A549 (cell line): ENCODE measurements around the gene PLD4. TPM values are rescaled to one million over a fixed set of nuclear protein-coding genes. Genes with fewer than 3 reads are reported as not detected.
A peak's percentile ranks its signal among the peaks of the same experiment; 100 is the strongest.

Source experiments
- ATAC-seq, 2 experiments: fragments of 200-7000 bp in 1 of 2; fragments of >200 bp in 1 of 2; cut with Nextera tagmentation in 1 of 2; cut with Tn5 transposase in 1 of 2; 3 replicates each; pipeline versions ENCODE4 v1.8.0 to v1.9.1; 2018 to 2020; ENCODE audit warnings: mild to moderate bottlenecking in 1 of 2, moderate library complexity in 1 of 2
- CTCF ChIA-PET: fragments of 300-600 bp; sonication (Branson Sonifier 250); formaldehyde crosslinking; extraction: SDS; loops from one replicate; lab custom pipeline; 2021; ENCODE audit warnings: antibody characterized with exemption, inconsistent platforms; lab: Yijun Ruan, JAX
- POLR2A ChIA-PET: fragments of 350-600 bp; formaldehyde crosslinking; extraction: SDS; loops from one replicate; lab custom pipeline; 2021; ENCODE audit warnings: antibody characterized with exemption, inconsistent platforms; lab: Yijun Ruan, JAX
- DNase-seq, 2 experiments: peaks; one replicate each; pipeline versions ENCODE4 v3.0.0 to v3.0.0-alpha.2; 2011 to 2016; ENCODE audit warnings: low read depth in 1 of 2, low spot score in 1 of 2
- FAIRE-seq: peaks from 2 replicates; lab custom pipeline; 2011; peaks lifted over from hg19 to GRCh38; lab: Jason Lieb, UNC
- H3K27ac ChIP-seq, 2 experiments: fragments of >200 bp; sonication (Bioruptor Twin); formaldehyde crosslinking; 3 replicates each; pipeline ENCODE4 v1.5.1; 2016 to 2017
- H3K4me1 ChIP-seq: fragments of >200 bp; sonication (Bioruptor Twin); formaldehyde crosslinking; 3 replicates; pipeline ENCODE4 v1.6.1; 2016
- H3K4me2 ChIP-seq: fragments of >200 bp; sonication (Bioruptor Twin); formaldehyde crosslinking; 3 replicates; pipeline ENCODE4 v1.6.1; 2016
- H3K4me3 ChIP-seq: fragments of >200 bp; sonication (Bioruptor Twin); formaldehyde crosslinking; 3 replicates; pipeline ENCODE4 v1.5.1; 2016
- H3K9me3 ChIP-seq: fragments of >200 bp; sonication (Bioruptor Twin); formaldehyde crosslinking; 3 replicates; pipeline ENCODE4 v1.6.1; 2016
- BHLHE40 ChIP-seq: IDR thresholded peaks from 2 replicates; pipeline ENCODE4 v1.6.1; 2012; ENCODE audit warnings: low read depth, low read length, inconsistent platforms
- CEBPB ChIP-seq, 2 experiments: fragments of >200 bp in 1 of 2; sonication (Bioruptor Twin) in 1 of 2; formaldehyde crosslinking in 1 of 2; IDR thresholded peaks; 2 replicates each; pipeline ENCODE4 v1.6.1; 2012 to 2016
- CHD2 ChIP-seq: fragments of 150-350 bp; IDR thresholded peaks from 2 replicates; pipeline ENCODE4 v1.6.1; 2014; ENCODE audit warnings: low read length; ENCODE audit not compliant: partially characterized antibody
- CHD4 ChIP-seq: fragments of 200-600 bp; sonication (generic); IDR thresholded peaks from 2 replicates; pipeline ENCODE4 v1.6.1; 2016; ENCODE audit warnings: antibody characterized with exemption, mild to moderate bottlenecking, borderline replicate concordance
- EP300 ChIP-seq, 2 experiments: fragments of >200 bp; sonication (Bioruptor Twin); formaldehyde crosslinking; IDR thresholded peaks; 2 replicates in 1 of 2; 3 replicates in 1 of 2; pipeline ENCODE4 v1.6.1; 2016 to 2017
- ESRRA ChIP-seq: fragments of 150-350 bp; IDR thresholded peaks from 2 replicates; pipeline ENCODE4 v1.6.1; 2014; ENCODE audit warnings: mild to moderate bottlenecking, low read length, borderline replicate concordance
- FOSL2 ChIP-seq, 2 experiments: fragments of 450-650 bp in 1 of 2; fragments of >200 bp in 1 of 2; sonication (Bioruptor Twin) in 1 of 2; formaldehyde crosslinking; IDR thresholded peaks; 2 replicates each; pipeline versions ENCODE4 v1.5.0 to v1.6.1; 2016 to 2020; ENCODE audit warnings: mild to moderate bottlenecking in 1 of 2, moderate library complexity in 1 of 2
- FOXS1 ChIP-seq: fragments of 250-450 bp; sonication (Bioruptor Pico); IDR thresholded peaks from 2 replicates; pipeline ENCODE4 v1.5.0; 2020; ENCODE audit warnings: mild to moderate bottlenecking, moderate library complexity
- GATA3 ChIP-seq: IDR thresholded peaks from 2 replicates; pipeline ENCODE4 v1.6.1; 2012; ENCODE audit warnings: borderline replicate concordance
- HDAC2 ChIP-seq: fragments of 200-600 bp; sonication (generic); IDR thresholded peaks from 2 replicates; pipeline ENCODE4 v1.6.1; 2016
- HOXB13 ChIP-seq: fragments of 250-450 bp; sonication (Bioruptor Pico); IDR thresholded peaks from 2 replicates; pipeline ENCODE4 v1.5.0; 2020; ENCODE audit warnings: low read depth, mild to moderate bottlenecking, moderate library complexity
- HOXB5 ChIP-seq: fragments of 250-450 bp; sonication (Bioruptor Pico); IDR thresholded peaks from 2 replicates; pipeline ENCODE4 v1.5.0; 2020; ENCODE audit warnings: mild to moderate bottlenecking, moderate library complexity
- JUN ChIP-seq, 2 experiments: fragments of >200 bp; sonication (Bioruptor Twin); formaldehyde crosslinking; IDR thresholded peaks; 2 replicates in 1 of 2; 3 replicates in 1 of 2; pipeline ENCODE4 v1.6.1; 2016 to 2017
- JUNB ChIP-seq: fragments of >200 bp; sonication (Bioruptor Twin); formaldehyde crosslinking; IDR thresholded peaks from 2 replicates; pipeline ENCODE4 v1.6.1; 2016
- KDM5A ChIP-seq: fragments of 200-600 bp; sonication (generic); IDR thresholded peaks from 2 replicates; pipeline ENCODE4 v1.6.1; 2016; ENCODE audit warnings: antibody characterized with exemption, mild to moderate bottlenecking
- MAZ ChIP-seq: fragments of 150-350 bp; IDR thresholded peaks from 2 replicates; pipeline ENCODE4 v1.6.1; 2014; ENCODE audit warnings: antibody characterized with exemption, low read depth, low read length, borderline replicate concordance
- NPAS2 ChIP-seq: fragments of 250-450 bp; sonication (Bioruptor Pico); IDR thresholded peaks from 2 replicates; pipeline ENCODE4 v1.8.0; 2022; ENCODE audit warnings: mild to moderate bottlenecking, moderate library complexity, borderline replicate concordance
- PBX3 ChIP-seq: IDR thresholded peaks from 2 replicates; pipeline ENCODE4 v1.6.1; 2012
- PHF8 ChIP-seq: fragments of 200-600 bp; sonication (generic); IDR thresholded peaks from 2 replicates; pipeline ENCODE4 v1.6.1; 2016; ENCODE audit warnings: low read depth, mild to moderate bottlenecking, antibody characterized with exemption, moderate library complexity, borderline replicate concordance
- POLR2A ChIP-seq: IDR thresholded peaks from 2 replicates; pipeline ENCODE4 v1.6.1; 2012; ENCODE audit warnings: mild to moderate bottlenecking, low read length
- RAD21 ChIP-seq, 2 experiments: fragments of >200 bp in 1 of 2; sonication (Bioruptor Twin) in 1 of 2; formaldehyde crosslinking in 1 of 2; IDR thresholded peaks in 1 of 2; conservative IDR thresholded peaks in 1 of 2; 2 replicates in 1 of 2; 3 replicates in 1 of 2; pipeline ENCODE4 v1.6.1; 2012 to 2018; ENCODE audit warnings: inconsistent platforms in 1 of 2
- RCOR1 ChIP-seq: fragments of 150-350 bp; IDR thresholded peaks from 2 replicates; pipeline ENCODE4 v1.6.1; 2014; ENCODE audit warnings: antibody characterized with exemption, low read length, low read depth
- RFX5 ChIP-seq: fragments of 450-650 bp; IDR thresholded peaks from 2 replicates; pipeline ENCODE4 v1.7.1; 2014; ENCODE audit warnings: antibody characterized with exemption, mild to moderate bottlenecking, moderate library complexity
- TFCP2L1 ChIP-seq: fragments of 250-450 bp; sonication (Bioruptor Pico); IDR thresholded peaks from 2 replicates; pipeline ENCODE4 v1.5.0; 2021; ENCODE audit warnings: mild to moderate bottlenecking
- ZC3H11A ChIP-seq: fragments of 450-650 bp; IDR thresholded peaks from 2 replicates; pipeline ENCODE4 v1.6.1; 2014; ENCODE audit warnings: antibody characterized with exemption, mild to moderate bottlenecking
- ZFP36 ChIP-seq: fragments of 450-650 bp; IDR thresholded peaks from 2 replicates; pipeline ENCODE4 v1.6.1; 2014; ENCODE audit warnings: borderline replicate concordance; ENCODE audit not compliant: partially characterized antibody
- ZSCAN20 ChIP-seq: fragments of 250-450 bp; sonication (Bioruptor Pico); IDR thresholded peaks from 2 replicates; pipeline ENCODE4 v1.8.0; 2022; ENCODE audit warnings: mild to moderate bottlenecking, moderate library complexity
- WGBS: methylation state at CpG from one replicate; pipeline ENCODE4 v1.1.6; 2017; ENCODE audit errors: missing lambda C conversion rate; 5-methylcytosine and 5-hydroxymethylcytosine counted together
- polyA plus RNA-seq, 4 experiments: library from polyadenylated mRNA; depleted of rRNA in 3 of 4; stranded (reverse); fragments of >200 nt; fragmentation: RNase III in 1 of 4; extraction: RNeasy Plus Mini Kit Qiagen cat#74134 plus additional on column Dnase treatment in 1 of 4; gene quantifications; 2 replicates in 3 of 4; 3 replicates in 1 of 4; pipeline ENCODE4 v1.2.3, GENCODE V29; 2011 to 2017
- TF ChIP-seq, protein P1 (sequence below): IDR thresholded peaks from 2 replicates; pipeline ENCODE4 v1.6.1; 2012; ENCODE audit warnings: low read depth, borderline replicate concordance
- TF ChIP-seq, protein P2 (sequence below): IDR thresholded peaks from 2 replicates; pipeline ENCODE4 v1.6.1; 2012
- TF ChIP-seq, protein P3 (sequence below): fragments of 250-450 bp; sonication (Bioruptor Pico); IDR thresholded peaks from 2 replicates; pipeline ENCODE4 v1.5.0; 2020; ENCODE audit warnings: low read depth, mild to moderate bottlenecking, moderate library complexity
- TF ChIP-seq, protein P4 (sequence below): fragments of >200 bp; sonication (Bioruptor Twin); formaldehyde crosslinking; IDR thresholded peaks from 2 replicates; pipeline ENCODE4 v1.6.1; 2016

PLD4 gene
- polyA plus RNA-seq, 2 of the 4 experiments (the other 2 are of a cell fraction), result 0.01 TPM

DNA sequence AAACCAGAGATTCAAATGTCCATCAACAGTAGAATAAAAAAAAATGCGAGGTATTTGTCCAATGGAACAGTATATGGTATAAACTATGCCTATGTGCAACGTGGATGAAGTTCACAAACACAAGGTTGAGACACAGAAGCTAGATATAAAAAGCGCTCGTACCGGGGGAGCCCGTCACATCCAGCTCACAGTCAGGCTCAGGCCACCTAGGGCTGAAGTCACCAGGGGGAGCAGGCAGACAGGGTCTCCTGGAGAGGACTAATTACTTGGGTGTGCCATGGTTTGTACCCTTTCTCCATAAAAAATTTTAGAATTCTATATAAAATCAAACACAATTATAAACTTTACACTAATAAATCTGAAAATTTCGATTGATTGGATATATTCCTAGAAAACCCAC is 39.9 kb downstream of the PLD4 start:
- CTCF ChIA-PET, result interaction anchor here (1.2 to 8.7 kb wide), 5 partner anchors 10 to 81 kb away, joined by 3 to 86 read pairs (median 12); no protein-coding TSS in a partner anchor
- TF ChIP-seq POLR2A (no peak), NPAS2 (CRISPR knock-in tag) (no peak), JUN (IDR thresholded peaks at IDR 0.05) (no peak)
- H3K4me3 ChIP-seq, result no peak overlapping the region
- no peak overlapping the region for H3K4me2 ChIP-seq
- no peak for DNase-seq
- WGBS, result 80% methylated on average over 7 of the region's 7 CpGs
- POLR2A ChIA-PET, result no interaction called here
- FAIRE-seq, result no peak
- H3K9me3 ChIP-seq, result no peaks in the 10 kb centered on the region
- peaks cover 32% of the 10 kb centered on the region for H3K4me1 ChIP-seq
- no peak overlapping the region for H3K27ac ChIP-seq
- no peak for ATAC-seq

GRCh38 chr14:104965561-104966231 is 41.0 kb downstream of the PLD4 start:
- ATAC-seq, result no peak
- DNase-seq, result no peak
- FAIRE-seq, result no peak
- Histone ChIP-seq H3K4me1 (peaks cover 38% of the 10 kb centered on the region), H3K9me3 (no peaks in the 10 kb centered on the region), H3K4me2 (no peak overlapping the region), H3K27ac (no peak overlapping the region), H3K4me3 (no peak overlapping the region)
- 81% methylated on average over 13 of the region's 13 CpGs for WGBS
- no peak for TF ChIP-seq HOXB5 (CRISPR knock-in tag)
- no peak for TF ChIP-seq HDAC2
- no peak for TF ChIP-seq CEBPB (IDR thresholded peaks at IDR 0.05)
- no peak for TF ChIP-seq FOSL2 (IDR thresholded peaks at IDR 0.05)
- no peak for TF ChIP-seq FOSL2 (CRISPR knock-in tag; IDR thresholded peaks at IDR 0.05)
- no peak for TF ChIP-seq GATA3
- TF ChIP-seq JUNB, result no peak
- no peak for TF ChIP-seq ESRRA
- TF ChIP-seq CHD2, result no peak
- no peak for TF ChIP-seq EP300 (IDR thresholded peaks at IDR 0.05)
- TF ChIP-seq BHLHE40, result no peak
- TF ChIP-seq, protein P1, sequence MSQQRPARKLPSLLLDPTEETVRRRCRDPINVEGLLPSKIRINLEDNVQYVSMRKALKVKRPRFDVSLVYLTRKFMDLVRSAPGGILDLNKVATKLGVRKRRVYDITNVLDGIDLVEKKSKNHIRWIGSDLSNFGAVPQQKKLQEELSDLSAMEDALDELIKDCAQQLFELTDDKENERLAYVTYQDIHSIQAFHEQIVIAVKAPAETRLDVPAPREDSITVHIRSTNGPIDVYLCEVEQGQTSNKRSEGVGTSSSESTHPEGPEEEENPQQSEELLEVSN, result no peak
- TF ChIP-seq HOXB13 (CRISPR knock-in tag), result no peak
- no peak for TF ChIP-seq PBX3
- TF ChIP-seq ZFP36, result no peak
- no peak for TF ChIP-seq RCOR1
- no peak for TF ChIP-seq RFX5
- no peak for TF ChIP-seq MAZ
- ChIA-PET POLR2A (no interaction called here), CTCF (interaction anchor here (1.2 to 8.7 kb wide), 3 partner anchors 11 to 70 kb away, joined by 3 to 86 read pairs (median 12); no protein-coding TSS in a partner anchor)

DNA sequence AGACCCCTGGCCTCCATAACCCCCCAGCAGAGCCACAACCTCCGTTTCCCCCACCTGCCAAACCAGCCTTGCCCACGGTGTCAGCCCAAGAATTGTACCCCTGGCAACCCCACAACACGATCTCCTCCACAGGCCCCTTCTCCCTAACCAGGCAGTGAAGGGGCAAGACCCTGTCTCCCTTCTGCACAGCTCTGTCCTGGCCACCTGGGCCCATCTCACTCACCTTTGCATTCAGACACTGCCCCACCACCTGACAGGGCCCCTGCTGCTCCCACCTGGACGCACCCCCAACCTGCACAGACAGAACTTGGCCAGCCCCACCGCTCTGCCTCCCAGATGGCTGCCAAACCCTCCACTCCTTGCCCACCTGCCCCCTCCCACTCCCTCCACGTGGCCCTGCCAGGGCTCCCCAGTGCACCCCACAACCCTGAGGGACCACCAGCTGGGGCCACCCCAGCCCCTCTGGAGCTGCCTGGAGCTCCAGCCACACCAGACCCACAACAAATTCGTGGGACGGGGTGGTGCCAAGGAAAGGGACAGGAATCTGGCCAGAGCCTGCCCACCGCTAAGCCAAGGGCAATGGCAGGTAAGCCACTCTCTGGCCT is 41.7 kb downstream of the PLD4 start:
- 95% methylated on average over 7 of the region's 9 CpGs for WGBS
- TF ChIP-seq FOSL2 (IDR thresholded peaks at IDR 0.05), result no peak
- TF ChIP-seq FOSL2 (CRISPR knock-in tag; IDR thresholded peaks at IDR 0.05), result no peak
- TF ChIP-seq RAD21 (conservative IDR thresholded peaks at IDR 0.05 in 1 of 2, IDR thresholded peaks at IDR 0.05 in 1 of 2), result no peak
- TF ChIP-seq, protein P2, sequence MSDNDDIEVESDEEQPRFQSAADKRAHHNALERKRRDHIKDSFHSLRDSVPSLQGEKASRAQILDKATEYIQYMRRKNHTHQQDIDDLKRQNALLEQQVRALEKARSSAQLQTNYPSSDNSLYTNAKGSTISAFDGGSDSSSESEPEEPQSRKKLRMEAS, result no peak
- no peak for TF ChIP-seq KDM5A
- no peak for TF ChIP-seq ZC3H11A
- no peak for TF ChIP-seq MAZ
- no peak for TF ChIP-seq ZSCAN20 (CRISPR knock-in tag)
- TF ChIP-seq, protein P3, sequence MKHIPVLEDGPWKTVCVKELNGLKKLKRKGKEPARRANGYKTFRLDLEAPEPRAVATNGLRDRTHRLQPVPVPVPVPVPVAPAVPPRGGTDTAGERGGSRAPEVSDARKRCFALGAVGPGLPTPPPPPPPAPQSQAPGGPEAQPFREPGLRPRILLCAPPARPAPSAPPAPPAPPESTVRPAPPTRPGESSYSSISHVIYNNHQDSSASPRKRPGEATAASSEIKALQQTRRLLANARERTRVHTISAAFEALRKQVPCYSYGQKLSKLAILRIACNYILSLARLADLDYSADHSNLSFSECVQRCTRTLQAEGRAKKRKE (CRISPR knock-in tag), result no peak
- TF ChIP-seq RFX5, result no peak
- TF ChIP-seq RCOR1, result no peak
- no peak for TF ChIP-seq CHD4
- TF ChIP-seq, protein P4, sequence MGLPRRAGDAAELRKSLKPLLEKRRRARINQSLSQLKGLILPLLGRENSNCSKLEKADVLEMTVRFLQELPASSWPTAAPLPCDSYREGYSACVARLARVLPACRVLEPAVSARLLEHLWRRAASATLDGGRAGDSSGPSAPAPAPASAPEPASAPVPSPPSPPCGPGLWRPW, result no peak
- TF ChIP-seq TFCP2L1, result no peak
- no peak for TF ChIP-seq FOXS1
- no peak for TF ChIP-seq PHF8
- TF ChIP-seq HOXB5 (CRISPR knock-in tag), result no peak
- Histone ChIP-seq H3K9me3 (no peaks in the 10 kb centered on the region), H3K4me3 (no peak overlapping the region), H3K4me1 (peaks cover 45% of the 10 kb centered on the region), H3K27ac (peak overlapping the region in 1 of 2 experiments; percentile 97; a peak in 4 of 6 replicates), H3K4me2 (0 out of 3 replicates have a peak overlapping the region, but pooled peaks have one; percentile 97)
- no peak for FAIRE-seq
- ChIA-PET CTCF (interaction anchor here (1.0 to 8.7 kb wide), 4 partner anchors 8 to 71 kb away, joined by 3 to 86 read pairs (median 24); no protein-coding TSS in a partner anchor), POLR2A (no interaction called here)
- no peak for ATAC-seq
- no peak for DNase-seq
